Fibroblast of lung (primary cell): ENCODE measurements around the gene NEB.

Experiments
- CTCF ChIP-seq, 2 donors: IDR thresholded peaks in 1 of 2; conservative IDR thresholded peaks in 1 of 2; 1 replicate in 1 of 2; 2 replicates in 1 of 2; pipeline ENCODE4 v1.5.1; 2011 to 2012; ENCODE audit warnings: low read length in 2 of 2, control low read depth in 1 of 2, inconsistent platforms in 1 of 2, low read depth in 1 of 2, mild to moderate bottlenecking in 1 of 2
- EZH2 ChIP-seq: IDR thresholded peaks from 2 replicates; pipeline ENCODE4 v1.5.1; 2012; ENCODE audit warnings: low read length, control low read depth, mild to moderate bottlenecking; ENCODE audit errors: missing control alignments

- TF ChIP-seq CTCF (conservative IDR thresholded peaks at IDR 0.05 in 1 of 2, IDR thresholded peaks at IDR 0.05 in 1 of 2; ENCODE audit: low read depth in 1 of 2, low read length in 2 of 2) (no peak), EZH2 (no peak)
Measured at GRCh38 chr2:151758744-151759143, 24.5 kb upstream of the NEB start.
